GM19324 (cell line): Measurements from ENCODE around the gene CSNK2B.

Experiments
- ATAC-seq: cut with Tn5 transposase; IDR thresholded peaks from one replicate; pipeline ENCODE4 v1.9.1; 2021; ENCODE audit warnings: mild to moderate bottlenecking, moderate library complexity; ENCODE audit not compliant: unreplicated experiment, low FRiP score

CSNK2B gene

GRCh38 chr6:31665501-31666336 lies at the start of gene CSNK2B:
TSS of gene CSNK2B (plus strand) at chr6:31666080. CDS start at chr6:31666832, 752 bp downstream.
- ATAC-seq: peak; percentile 85

GRCh38 chr6:31617010-31617409 lies 48.9 kb upstream of the CSNK2B start:
- no peak for ATAC-seq

GRCh38 chr6:31619805-31620585 lies 45.9 kb upstream of the CSNK2B start:
- peak; percentile 89 for ATAC-seq

GRCh38 chr6:31620586-31621319 lies 45.1 kb upstream of the CSNK2B start, which contains the start of gene PRRC2A:
TSS of gene PRRC2A (plus strand) at chr6:31620715. CDS start at chr6:31622790, 2,075 bp downstream.
- ATAC-seq: peak; percentile 45

- ATAC-seq: no peak
These were observed 44.5 kb upstream of the CSNK2B start for GRCh38 chr6:31621320-31621939.

- ATAC-seq: no peak
These were observed 43.9 kb upstream of the CSNK2B start for GRCh38 chr6:31621991-31622390.

GRCh38 chr6:31622684-31623091 lies 43.2 kb upstream of the CSNK2B start:
- ATAC-seq: no peak

GRCh38 chr6:31624070-31624469 lies 41.8 kb upstream of the CSNK2B start:
- ATAC-seq: no peak

- ATAC-seq: no peak
These were observed 38.9 kb upstream of the CSNK2B start for GRCh38 chr6:31626952-31627351.

- ATAC-seq: no peak
These were observed 38.1 kb upstream of the CSNK2B start for GRCh38 chr6:31627690-31628287.

GRCh38 chr6:31629014-31629413 lies 36.9 kb upstream of the CSNK2B start:
- ATAC-seq: no peak

GRCh38 chr6:31630177-31630934 lies 35.5 kb upstream of the CSNK2B start:
- ATAC-seq: no peak

GRCh38 chr6:31631209-31631608 lies 34.7 kb upstream of the CSNK2B start:
- no peak for ATAC-seq

- ATAC-seq: no peak
These were observed 34.1 kb upstream of the CSNK2B start for GRCh38 chr6:31631681-31632278.

GRCh38 chr6:31632279-31632946 lies 33.5 kb upstream of the CSNK2B start:
- ATAC-seq: no peak

- no peak for ATAC-seq
These were observed 32.4 kb upstream of the CSNK2B start for GRCh38 chr6:31633447-31633846.

- ATAC-seq: no peak
These were observed 31.7 kb upstream of the CSNK2B start for GRCh38 chr6:31634131-31634530.

GRCh38 chr6:31634969-31635575 lies 30.8 kb upstream of the CSNK2B start:
- ATAC-seq: no peak
